CD8-positive, alpha-beta memory T cell (primary cell): ENCODE data around the gene B4GALT3. TPM values are rescaled to one million over a fixed set of nuclear protein-coding genes. Genes with fewer than 3 reads are reported as not detected.

Experiments
- CTCF ChIA-PET: fragments of 350-600 bp; sonication (Branson Sonifier 250); formaldehyde crosslinking; loops from one replicate; lab custom pipeline; 2021; ENCODE audit warnings: antibody characterized with exemption; lab: Charles Lee
- POLR2A ChIA-PET: fragments of 350-600 bp; sonication (Branson Sonifier 250); formaldehyde crosslinking; loops from one replicate; lab custom pipeline; 2021; ENCODE audit warnings: antibody characterized with exemption; lab: Charles Lee
- DNase-seq, 5 donors: peaks; one replicate each; pipeline versions ENCODE4 v3.0.0 to v3.0.0-alpha.2; 2020 to 2022; ENCODE audit warnings: mixed read lengths in 1 of 5
- H3K27ac ChIP-seq: one replicate; pipeline ENCODE4 v1.7.0; 2013; ENCODE audit warnings: low read depth, mild to moderate bottlenecking, low read length, moderate library complexity
- H3K27me3 ChIP-seq: 2 replicates; pipeline ENCODE4 v1.7.0; 2013; ENCODE audit warnings: low read length, mild to moderate bottlenecking; ENCODE audit not compliant: insufficient read depth, poor library complexity, severe bottlenecking
- H3K36me3 ChIP-seq: 2 replicates; pipeline ENCODE4 v1.7.0; 2013; ENCODE audit warnings: mild to moderate bottlenecking, low read length, moderate library complexity; ENCODE audit not compliant: insufficient read depth
- H3K4me1 ChIP-seq: 2 replicates; pipeline ENCODE4 v1.7.0; 2013; ENCODE audit warnings: mild to moderate bottlenecking, low read length, moderate library complexity; ENCODE audit not compliant: insufficient read depth
- H3K4me3 ChIP-seq: 2 replicates; pipeline ENCODE4 v1.7.0; 2013; ENCODE audit warnings: mild to moderate bottlenecking, low read length
- H3K9me3 ChIP-seq: 2 replicates; pipeline ENCODE4 v1.7.0; 2013; ENCODE audit warnings: mild to moderate bottlenecking, low read length
- H3K27ac Mint-ChIP-seq, 8 donors: one replicate each; pipeline ENCODE4 v1.8.0; 2020 to 2021; ENCODE audit warnings: mixed read lengths in 8 of 8, mild to moderate bottlenecking in 6 of 8, inconsistent platforms in 3 of 8, moderate library complexity in 3 of 8
- H3K27me3 Mint-ChIP-seq, 2 donors: one replicate each; pipeline ENCODE4 v1.8.0; 2020 to 2021; ENCODE audit warnings: mixed read lengths in 2 of 2, mild to moderate bottlenecking in 1 of 2, moderate library complexity in 1 of 2
- H3K36me3 Mint-ChIP-seq, 3 donors: one replicate each; pipeline ENCODE4 v1.8.0; 2020 to 2021; ENCODE audit warnings: mixed read lengths in 3 of 3, inconsistent platforms in 1 of 3, mild to moderate bottlenecking in 1 of 3
- H3K4me1 Mint-ChIP-seq, 3 donors: one replicate each; pipeline ENCODE4 v1.8.0; 2020 to 2021; ENCODE audit warnings: mixed read lengths in 3 of 3, inconsistent platforms in 1 of 3, mild to moderate bottlenecking in 1 of 3
- H3K4me3 Mint-ChIP-seq, 7 donors: one replicate each; pipeline ENCODE4 v1.8.0; 2020 to 2021; ENCODE audit warnings: mixed read lengths in 7 of 7, mild to moderate bottlenecking in 6 of 7, moderate library complexity in 4 of 7, inconsistent platforms in 2 of 7
- H3K9me3 Mint-ChIP-seq, 5 donors: one replicate each; pipeline ENCODE4 v1.8.0; 2020 to 2022; ENCODE audit warnings: mixed read lengths in 5 of 5, mild to moderate bottlenecking in 3 of 5, moderate library complexity in 2 of 5, inconsistent platforms in 1 of 5
- polyA plus RNA-seq: library from polyadenylated mRNA; unstranded; fragments of 300-500 nt; fragmentation: Illumina TruSeq; gene quantifications from one replicate; pipeline ENCODE4 v1.2.3, GENCODE V29; 2021
- total RNA-seq, 2 experiments: library from RNA; stranded (reverse); gene quantifications; one replicate each; pipeline ENCODE4 v1.2.3, GENCODE V29; 2021

Gene B4GALT3
- total and polyA plus RNA-seq, 3 experiments from 2014 or later: 58.9 to 60.9 (median 59.4) TPM

DNA sequence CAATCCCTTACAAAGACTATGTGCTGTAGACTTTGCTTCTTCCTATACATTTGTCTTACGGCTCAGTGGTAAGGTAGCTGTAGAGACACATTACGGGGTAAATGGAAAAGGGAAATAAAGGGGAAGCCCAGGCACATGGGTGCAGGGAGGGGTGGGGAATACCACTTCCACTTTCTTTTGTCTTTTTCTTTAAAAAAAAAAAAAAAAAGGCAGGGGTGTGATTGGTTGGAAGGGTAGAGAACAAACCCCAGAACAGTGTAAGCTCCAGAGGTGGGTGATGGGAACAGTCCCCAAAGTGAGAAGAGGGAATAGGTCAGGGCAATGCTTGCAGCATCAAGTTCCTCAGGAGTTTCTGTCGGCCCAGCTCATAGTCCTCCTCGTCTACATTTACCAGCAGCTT is 55.5 kb downstream of the B4GALT3 start:
- Mint-ChIP-seq H3K9me3 (no peaks in the 10 kb centered on the region), H3K4me1 (peaks cover 31 to 44% (median 34%) of the 10 kb centered on the region in 3 donors), H3K27ac (peak overlapping the region in 5 of 8 donors; percentile 19 to 68 (median 38)), H3K4me3 (no peak overlapping the region), H3K27me3 (no peaks in the 10 kb centered on the region), H3K36me3 (peaks cover 0 to 78% (median 13%) of the 10 kb centered on the region in 3 donors)
- DNase-seq: no peak
- Histone ChIP-seq H3K27me3 (no peaks in the 10 kb centered on the region), H3K36me3 (peaks cover 33% of the 10 kb centered on the region), H3K4me3 (no peak overlapping the region), H3K9me3 (no peaks in the 10 kb centered on the region), H3K27ac (no peak overlapping the region), H3K4me1 (peaks cover 31% of the 10 kb centered on the region)
- ChIA-PET POLR2A (interaction anchor here (0.7 to 1.0 kb wide), 2 partner anchors 9 to 32 kb away, joined by 3 read pairs; partner anchors contain the start of gene UFC1), CTCF (interaction anchor here (0.9 to 1.1 kb wide), 2 partner anchors 13 to 76 kb away, joined by 3 read pairs; partner anchors contain the start of gene USF1)

Other genes with a start within 250 kb of the B4GALT3 start
- not detected for gene ITLN2, start 222.7 kb downstream of the B4GALT3 start, total RNA-seq
- not detected for gene ITLN2, start 222.7 kb downstream of the B4GALT3 start, polyA plus RNA-seq
- gene F11R, start 156.4 kb downstream of the B4GALT3 start, total RNA-seq: 10 to 100 TPM; 11.6 to 14.1 TPM
- 18.3 TPM for gene F11R, start 156.4 kb downstream of the B4GALT3 start, polyA plus RNA-seq
- 10 to 100 TPM; 40.2 to 46.1 TPM for gene TSTD1, start 138.5 kb downstream of the B4GALT3 start, total RNA-seq
- gene TSTD1, start 138.5 kb downstream of the B4GALT3 start, polyA plus RNA-seq: 288 TPM
- 10 to 100 TPM; 63.3 to 67.7 TPM for gene USF1, start 131.5 kb downstream of the B4GALT3 start, total RNA-seq
- gene USF1, start 131.5 kb downstream of the B4GALT3 start, polyA plus RNA-seq: 6.7 TPM
- 100 to 1,000 TPM; 147 to 149 TPM for gene ARHGAP30, start 107.6 kb downstream of the B4GALT3 start, total RNA-seq
- 213 TPM for gene ARHGAP30, start 107.6 kb downstream of the B4GALT3 start, polyA plus RNA-seq
- under 1 TPM; 0.09 TPM for gene NECTIN4, start 87.9 kb downstream of the B4GALT3 start, total RNA-seq
- not detected for gene NECTIN4, start 87.9 kb downstream of the B4GALT3 start, polyA plus RNA-seq
- under 1 TPM; 0.42 to 0.49 TPM for gene KLHDC9, start 79.1 kb downstream of the B4GALT3 start, total RNA-seq
- gene KLHDC9, start 79.1 kb downstream of the B4GALT3 start, polyA plus RNA-seq: not detected
- 100 to 1,000 TPM; 133 to 142 TPM for gene PFDN2, start 59.5 kb downstream of the B4GALT3 start, total RNA-seq
- 96.4 TPM for gene PFDN2, start 59.5 kb downstream of the B4GALT3 start, polyA plus RNA-seq
- 10 to 100 TPM; 33.9 to 36.3 TPM for gene NIT1, start 59.4 kb downstream of the B4GALT3 start, total RNA-seq
- gene NIT1, start 59.4 kb downstream of the B4GALT3 start, polyA plus RNA-seq: 16.7 TPM
- gene DEDD, start 44.8 kb downstream of the B4GALT3 start, total RNA-seq: 10 to 100 TPM; 41.0 to 41.9 TPM
- gene DEDD, start 44.8 kb downstream of the B4GALT3 start, polyA plus RNA-seq: 30.0 TPM
- 100 to 1,000 TPM; 109 to 118 TPM for gene UFC1, start 23.5 kb downstream of the B4GALT3 start, total RNA-seq
- gene UFC1, start 23.5 kb downstream of the B4GALT3 start, polyA plus RNA-seq: 174 TPM
- gene USP21, start 18.0 kb downstream of the B4GALT3 start, total RNA-seq: 10 to 100 TPM; 26.1 to 27.4 TPM
- 28.3 TPM for gene USP21, start 18.0 kb downstream of the B4GALT3 start, polyA plus RNA-seq
- 10 to 100 TPM; 24.4 to 31.3 TPM for gene PPOX, start 11.1 kb downstream of the B4GALT3 start, total RNA-seq
- gene PPOX, start 11.1 kb downstream of the B4GALT3 start, polyA plus RNA-seq: 17.6 TPM
- gene ADAMTS4, start 21.5 kb upstream of the B4GALT3 start, total RNA-seq: under 1 TPM; 0.37 to 0.58 TPM
- gene ADAMTS4, start 21.5 kb upstream of the B4GALT3 start, polyA plus RNA-seq: 0.17 TPM
- 10 to 100 TPM; 93.5 to 97.1 TPM for gene NDUFS2, start 24.9 kb upstream of the B4GALT3 start, total RNA-seq
- gene NDUFS2, start 24.9 kb upstream of the B4GALT3 start, polyA plus RNA-seq: 82.1 TPM
- gene FCER1G, start 37.8 kb upstream of the B4GALT3 start, total RNA-seq: 1 to 10 TPM; 4.1 to 5.1 TPM
- 19.0 TPM for gene FCER1G, start 37.8 kb upstream of the B4GALT3 start, polyA plus RNA-seq
- gene APOA2, start 46.1 kb upstream of the B4GALT3 start, total RNA-seq: not detected
- gene APOA2, start 46.1 kb upstream of the B4GALT3 start, polyA plus RNA-seq: not detected
- 10 to 100 TPM; 24.7 to 26.1 TPM for gene TOMM40L, start 48.6 kb upstream of the B4GALT3 start, total RNA-seq
- 6.9 TPM for gene TOMM40L, start 48.6 kb upstream of the B4GALT3 start, polyA plus RNA-seq
- not detected for gene NR1I3, start 60.7 kb upstream of the B4GALT3 start, total RNA-seq
- not detected for gene NR1I3, start 60.7 kb upstream of the B4GALT3 start, polyA plus RNA-seq
- not detected for gene PCP4L1, start 81.2 kb upstream of the B4GALT3 start, total RNA-seq
- gene PCP4L1, start 81.2 kb upstream of the B4GALT3 start, polyA plus RNA-seq: not detected
- 1 to 10 TPM; 1.8 to 1.9 TPM for gene MPZ, start 132.5 kb upstream of the B4GALT3 start, total RNA-seq
- gene MPZ, start 132.5 kb upstream of the B4GALT3 start, polyA plus RNA-seq: not detected
- gene SDHC, start 136.9 kb upstream of the B4GALT3 start, total RNA-seq: 100 to 1,000 TPM; 226 to 232 TPM
- gene SDHC, start 136.9 kb upstream of the B4GALT3 start, polyA plus RNA-seq: 199 TPM
- not detected for gene CFAP126, start 190.4 kb upstream of the B4GALT3 start, total RNA-seq
- not detected for gene CFAP126, start 190.4 kb upstream of the B4GALT3 start, polyA plus RNA-seq